SU-DHL-6 (cell line): ENCODE data around the gene PLIN1.

Experiments used
- EZH2phosphoT487 ChIP-seq: fragments of 200-600 bp; sonication (generic), shearing (Covaris generic); conservative IDR thresholded peaks from 2 replicates; pipeline ENCODE4 v1.6.1; 2018; ENCODE audit warnings: mild to moderate bottlenecking, antibody characterized with exemption, low read length, moderate library complexity, mixed read lengths
- TF ChIP-seq, protein P1 (sequence below): fragments of 200-600 bp; sonication (generic); IDR thresholded peaks from one replicate; pipeline ENCODE4 v1.5.1; 2017; ENCODE audit warnings: antibody characterized with exemption, mild to moderate bottlenecking, low read length, moderate library complexity; ENCODE audit not compliant: insufficient read depth, poor library complexity, severe bottlenecking

- TF ChIP-seq, protein P1, sequence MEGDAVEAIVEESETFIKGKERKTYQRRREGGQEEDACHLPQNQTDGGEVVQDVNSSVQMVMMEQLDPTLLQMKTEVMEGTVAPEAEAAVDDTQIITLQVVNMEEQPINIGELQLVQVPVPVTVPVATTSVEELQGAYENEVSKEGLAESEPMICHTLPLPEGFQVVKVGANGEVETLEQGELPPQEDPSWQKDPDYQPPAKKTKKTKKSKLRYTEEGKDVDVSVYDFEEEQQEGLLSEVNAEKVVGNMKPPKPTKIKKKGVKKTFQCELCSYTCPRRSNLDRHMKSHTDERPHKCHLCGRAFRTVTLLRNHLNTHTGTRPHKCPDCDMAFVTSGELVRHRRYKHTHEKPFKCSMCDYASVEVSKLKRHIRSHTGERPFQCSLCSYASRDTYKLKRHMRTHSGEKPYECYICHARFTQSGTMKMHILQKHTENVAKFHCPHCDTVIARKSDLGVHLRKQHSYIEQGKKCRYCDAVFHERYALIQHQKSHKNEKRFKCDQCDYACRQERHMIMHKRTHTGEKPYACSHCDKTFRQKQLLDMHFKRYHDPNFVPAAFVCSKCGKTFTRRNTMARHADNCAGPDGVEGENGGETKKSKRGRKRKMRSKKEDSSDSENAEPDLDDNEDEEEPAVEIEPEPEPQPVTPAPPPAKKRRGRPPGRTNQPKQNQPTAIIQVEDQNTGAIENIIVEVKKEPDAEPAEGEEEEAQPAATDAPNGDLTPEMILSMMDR, result no peak
- TF ChIP-seq EZH2phosphoT487, result no peak
Observed at GRCh38 chr15:89631902-89632264, 47.3 kb downstream of the PLIN1 start.
